Osteoblast (primary cell): Measurements from ENCODE around the gene ALDH1A1. TPM values are rescaled to one million over a fixed set of nuclear protein-coding genes. Genes with fewer than 3 reads are reported as not detected.

Experiments used
- DNase-seq: peaks from one replicate; pipeline ENCODE4 v3.0.0; 2011; ENCODE audit warnings: low spot score, mixed read lengths; ENCODE audit not compliant: insufficient read length; ENCODE audit errors: missing footprints
- H2AFZ ChIP-seq: 2 replicates; pipeline ENCODE4 v1.6.0; 2011; ENCODE audit warnings: mild to moderate bottlenecking, low read length
- H3K27ac ChIP-seq: 2 replicates; pipeline ENCODE4 v1.5.1; 2011; ENCODE audit warnings: mild to moderate bottlenecking, low read depth, low read length, moderate library complexity
- H3K27me3 ChIP-seq: 2 replicates; pipeline ENCODE4 v1.6.0; 2012; ENCODE audit warnings: mild to moderate bottlenecking, control low read depth, inconsistent platforms, low read length, moderate library complexity; ENCODE audit not compliant: insufficient read depth
- H3K36me3 ChIP-seq: 2 replicates; pipeline ENCODE4 v1.5.1; 2011; ENCODE audit warnings: mild to moderate bottlenecking, low read length, control low read depth, moderate library complexity; ENCODE audit not compliant: insufficient read depth
- H3K4me1 ChIP-seq: 2 replicates; pipeline ENCODE4 v1.5.1; 2011; ENCODE audit warnings: mild to moderate bottlenecking, low read length, control low read depth, moderate library complexity; ENCODE audit not compliant: insufficient read depth
- H3K4me2 ChIP-seq: 2 replicates; pipeline ENCODE4 v1.6.0; 2011; ENCODE audit warnings: mild to moderate bottlenecking, low read length; ENCODE audit not compliant: insufficient read depth
- H3K4me3 ChIP-seq: fragments of 200-600 bp; sonication (generic); 3 replicates; pipeline ENCODE4 v1.5.1; 2012; ENCODE audit warnings: mild to moderate bottlenecking, low read length, inconsistent platforms; ENCODE audit not compliant: insufficient read depth
- H3K79me2 ChIP-seq: 2 replicates; pipeline ENCODE4 v1.6.0; 2012; ENCODE audit warnings: mild to moderate bottlenecking, low read length, control low read depth, inconsistent platforms; ENCODE audit not compliant: insufficient read depth
- H3K9me3 ChIP-seq: 2 replicates; pipeline ENCODE4 v1.5.1; 2011; ENCODE audit warnings: low read depth, low read length, control low read depth
- H4K20me1 ChIP-seq: 2 replicates; pipeline ENCODE4 v1.6.0; 2012; ENCODE audit warnings: mild to moderate bottlenecking, low read length, control low read depth; ENCODE audit not compliant: insufficient read depth
- total RNA-seq: library from RNA; depleted of rRNA; stranded (reverse); fragments of >200 nt; gene quantifications from 2 replicates; pipeline ENCODE4 v1.2.3, GENCODE V29; 2012
- TF ChIP-seq, protein P1 (sequence below): IDR thresholded peaks from 2 replicates; pipeline ENCODE4 v1.5.1; 2011; ENCODE audit warnings: mild to moderate bottlenecking, low read depth, low read length, moderate library complexity; ENCODE audit errors: extremely low read depth

Gene ALDH1A1
- total RNA-seq, 1 donor = 0.36 TPM

GRCh38 chr9:72899734-72900477, 52.9 kb downstream of the ALDH1A1 start:
- no peaks in the 10 kb centered on the region for H4K20me1 ChIP-seq
- H3K9me3 ChIP-seq = no peaks in the 10 kb centered on the region
- H3K36me3 ChIP-seq = no peaks in the 10 kb centered on the region
- H3K27me3 ChIP-seq = no peaks in the 10 kb centered on the region
- H3K79me2 ChIP-seq = no peaks in the 10 kb centered on the region
- no peak overlapping the region for H3K27ac ChIP-seq
- no peak overlapping the region for H2AFZ ChIP-seq
- no peak overlapping the region for H3K4me3 ChIP-seq
- no peak for DNase-seq
- no peak overlapping the region for H3K4me2 ChIP-seq
- TF ChIP-seq, protein P1, sequence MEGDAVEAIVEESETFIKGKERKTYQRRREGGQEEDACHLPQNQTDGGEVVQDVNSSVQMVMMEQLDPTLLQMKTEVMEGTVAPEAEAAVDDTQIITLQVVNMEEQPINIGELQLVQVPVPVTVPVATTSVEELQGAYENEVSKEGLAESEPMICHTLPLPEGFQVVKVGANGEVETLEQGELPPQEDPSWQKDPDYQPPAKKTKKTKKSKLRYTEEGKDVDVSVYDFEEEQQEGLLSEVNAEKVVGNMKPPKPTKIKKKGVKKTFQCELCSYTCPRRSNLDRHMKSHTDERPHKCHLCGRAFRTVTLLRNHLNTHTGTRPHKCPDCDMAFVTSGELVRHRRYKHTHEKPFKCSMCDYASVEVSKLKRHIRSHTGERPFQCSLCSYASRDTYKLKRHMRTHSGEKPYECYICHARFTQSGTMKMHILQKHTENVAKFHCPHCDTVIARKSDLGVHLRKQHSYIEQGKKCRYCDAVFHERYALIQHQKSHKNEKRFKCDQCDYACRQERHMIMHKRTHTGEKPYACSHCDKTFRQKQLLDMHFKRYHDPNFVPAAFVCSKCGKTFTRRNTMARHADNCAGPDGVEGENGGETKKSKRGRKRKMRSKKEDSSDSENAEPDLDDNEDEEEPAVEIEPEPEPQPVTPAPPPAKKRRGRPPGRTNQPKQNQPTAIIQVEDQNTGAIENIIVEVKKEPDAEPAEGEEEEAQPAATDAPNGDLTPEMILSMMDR = no peak
- no peaks in the 10 kb centered on the region for H3K4me1 ChIP-seq

DNA sequence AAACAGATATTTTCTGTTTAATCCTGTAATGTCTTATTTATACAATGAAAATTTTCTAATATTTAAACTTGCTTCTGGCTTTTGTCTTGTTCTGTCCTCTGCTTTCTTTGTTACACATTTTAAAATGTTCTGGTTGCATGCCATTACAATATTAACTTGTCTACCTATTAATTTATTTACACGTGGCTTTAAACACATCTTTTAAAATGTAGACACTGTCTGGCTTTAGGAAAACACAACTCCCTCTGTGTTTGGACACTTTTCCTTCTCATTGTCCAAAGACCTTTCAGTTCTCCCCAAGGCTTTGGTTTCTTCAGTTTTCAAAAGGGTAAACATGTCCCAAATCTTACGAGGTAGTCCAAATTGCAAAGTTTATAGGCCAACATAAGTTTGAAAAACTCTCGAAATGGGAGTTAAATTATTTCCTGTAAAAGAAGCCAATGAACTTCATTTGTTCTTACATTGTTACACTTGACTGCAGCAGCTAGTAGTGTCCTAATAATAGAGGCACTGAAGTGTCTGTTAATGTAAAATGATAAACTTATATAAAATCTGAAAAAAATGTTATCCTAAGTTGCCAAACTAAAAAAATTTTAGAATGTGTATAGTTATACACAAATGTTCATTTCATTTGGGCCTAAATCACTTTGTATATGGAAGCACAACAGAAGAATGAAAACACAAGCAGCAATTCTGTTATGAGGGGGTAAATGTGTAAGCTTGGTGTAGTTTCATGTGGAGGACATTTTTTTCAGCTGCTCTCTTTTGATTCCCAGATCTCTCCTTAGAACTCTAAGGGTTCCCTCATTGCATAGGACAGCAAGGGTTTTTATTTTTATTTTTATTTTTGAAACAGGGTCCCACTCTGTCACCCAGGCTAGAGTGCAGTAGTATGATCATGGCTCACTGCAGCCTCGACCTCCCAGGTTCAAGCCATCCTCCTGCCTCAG, 53.8 kb downstream of the ALDH1A1 start:
- H3K27me3 ChIP-seq = no peaks in the 10 kb centered on the region
- H3K36me3 ChIP-seq = no peaks in the 10 kb centered on the region
- no peak for DNase-seq
- TF ChIP-seq, protein P1 = no peak
- H2AFZ ChIP-seq = no peak overlapping the region
- no peaks in the 10 kb centered on the region for H3K9me3 ChIP-seq
- H3K4me1 ChIP-seq = no peaks in the 10 kb centered on the region
- H3K4me3 ChIP-seq = no peak overlapping the region
- H3K79me2 ChIP-seq = no peaks in the 10 kb centered on the region
- H4K20me1 ChIP-seq = no peaks in the 10 kb centered on the region
- H3K27ac ChIP-seq = no peak overlapping the region
- no peak overlapping the region for H3K4me2 ChIP-seq

GRCh38 chr9:72898360-72898759, 54.5 kb downstream of the ALDH1A1 start:
- TF ChIP-seq, protein P1 = no peak
- H3K27ac ChIP-seq = no peak overlapping the region
- DNase-seq = no peak
- H3K9me3 ChIP-seq = no peaks in the 10 kb centered on the region
- no peak overlapping the region for H3K4me3 ChIP-seq
- H4K20me1 ChIP-seq = no peaks in the 10 kb centered on the region
- H3K4me1 ChIP-seq = no peaks in the 10 kb centered on the region
- no peaks in the 10 kb centered on the region for H3K27me3 ChIP-seq
- H3K36me3 ChIP-seq = no peaks in the 10 kb centered on the region
- H2AFZ ChIP-seq = no peak overlapping the region
- no peak overlapping the region for H3K4me2 ChIP-seq
- H3K79me2 ChIP-seq = no peaks in the 10 kb centered on the region

GRCh38 chr9:72897069-72897649, 55.7 kb downstream of the ALDH1A1 start:
- DNase-seq = no peak
- Histone ChIP-seq H3K4me1 (no peaks in the 10 kb centered on the region), H3K4me3 (no peak overlapping the region), H3K27ac (no peak overlapping the region), H3K9me3 (no peaks in the 10 kb centered on the region), H4K20me1 (no peaks in the 10 kb centered on the region), H3K79me2 (no peaks in the 10 kb centered on the region), H3K36me3 (no peaks in the 10 kb centered on the region), H2AFZ (no peak overlapping the region), H3K27me3 (no peaks in the 10 kb centered on the region), H3K4me2 (no peak overlapping the region)
- TF ChIP-seq, protein P1 = no peak
